ENCODE measurements around the gene SPAG17.

DNA sequence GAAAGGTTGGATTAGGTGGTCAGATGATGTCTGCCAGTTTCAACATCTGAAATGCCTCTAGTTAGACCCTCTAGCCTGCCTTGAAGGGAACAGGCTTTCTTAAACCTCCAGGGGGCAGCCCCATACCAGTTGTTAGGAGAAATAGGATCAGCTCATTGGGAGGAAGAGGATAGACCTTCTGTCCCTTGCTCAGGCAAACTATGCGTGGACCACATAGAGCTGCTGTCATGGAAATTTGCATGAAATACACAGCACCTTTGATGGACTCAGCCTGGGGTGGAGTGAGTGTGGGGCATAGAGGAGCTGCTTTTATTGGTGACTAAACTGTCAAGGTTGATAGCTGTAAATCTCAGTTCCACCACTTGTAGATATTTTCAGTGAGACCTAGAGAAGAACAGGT, 38.4 kb upstream of the SPAG17 start:
- TF ChIP-seq PPARA (CRISPR knock-in tag; IDR thresholded peaks at IDR 0.05; ENCODE audit: borderline replicate concordance) (no peak), ISL1 (CRISPR knock-in tag; IDR thresholded peaks at IDR 0.05) (no peak), ARNTL (CRISPR knock-in tag; IDR thresholded peaks at IDR 0.05; ENCODE audit: borderline replicate concordance, low read depth) (no peak), ZNF8 (CRISPR knock-in tag; IDR thresholded peaks at IDR 0.05) (no peak), ZC3H10 (CRISPR knock-in tag; IDR thresholded peaks at IDR 0.05) (no peak), ZNF70 (CRISPR knock-in tag; IDR thresholded peaks at IDR 0.05) (no peak), ZFP30 (CRISPR knock-in tag; IDR thresholded peaks at IDR 0.05) (no peak), OSR1 (CRISPR knock-in tag; IDR thresholded peaks at IDR 0.05) (no peak), RARB (CRISPR knock-in tag; IDR thresholded peaks at IDR 0.05) (no peak)
- TF ChIP-seq, protein P1, sequence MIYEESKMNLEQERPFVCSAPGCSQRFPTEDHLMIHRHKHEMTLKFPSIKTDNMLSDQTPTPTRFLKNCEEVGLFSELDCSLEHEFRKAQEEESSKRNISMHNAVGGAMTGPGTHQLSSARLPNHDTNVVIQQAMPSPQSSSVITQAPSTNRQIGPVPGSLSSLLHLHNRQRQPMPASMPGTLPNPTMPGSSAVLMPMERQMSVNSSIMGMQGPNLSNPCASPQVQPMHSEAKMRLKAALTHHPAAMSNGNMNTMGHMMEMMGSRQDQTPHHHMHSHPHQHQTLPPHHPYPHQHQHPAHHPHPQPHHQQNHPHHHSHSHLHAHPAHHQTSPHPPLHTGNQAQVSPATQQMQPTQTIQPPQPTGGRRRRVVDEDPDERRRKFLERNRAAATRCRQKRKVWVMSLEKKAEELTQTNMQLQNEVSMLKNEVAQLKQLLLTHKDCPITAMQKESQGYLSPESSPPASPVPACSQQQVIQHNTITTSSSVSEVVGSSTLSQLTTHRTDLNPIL (CRISPR knock-in tag; IDR thresholded peaks at IDR 0.05; ENCODE audit: low read depth) = no peak
- TF ChIP-seq, protein P2, sequence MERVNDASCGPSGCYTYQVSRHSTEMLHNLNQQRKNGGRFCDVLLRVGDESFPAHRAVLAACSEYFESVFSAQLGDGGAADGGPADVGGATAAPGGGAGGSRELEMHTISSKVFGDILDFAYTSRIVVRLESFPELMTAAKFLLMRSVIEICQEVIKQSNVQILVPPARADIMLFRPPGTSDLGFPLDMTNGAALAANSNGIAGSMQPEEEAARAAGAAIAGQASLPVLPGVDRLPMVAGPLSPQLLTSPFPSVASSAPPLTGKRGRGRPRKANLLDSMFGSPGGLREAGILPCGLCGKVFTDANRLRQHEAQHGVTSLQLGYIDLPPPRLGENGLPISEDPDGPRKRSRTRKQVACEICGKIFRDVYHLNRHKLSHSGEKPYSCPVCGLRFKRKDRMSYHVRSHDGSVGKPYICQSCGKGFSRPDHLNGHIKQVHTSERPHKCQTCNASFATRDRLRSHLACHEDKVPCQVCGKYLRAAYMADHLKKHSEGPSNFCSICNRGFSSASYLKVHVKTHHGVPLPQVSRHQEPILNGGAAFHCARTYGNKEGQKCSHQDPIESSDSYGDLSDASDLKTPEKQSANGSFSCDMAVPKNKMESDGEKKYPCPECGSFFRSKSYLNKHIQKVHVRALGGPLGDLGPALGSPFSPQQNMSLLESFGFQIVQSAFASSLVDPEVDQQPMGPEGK (CRISPR knock-in tag; IDR thresholded peaks at IDR 0.05; ENCODE audit: borderline replicate concordance) = no peak

Measured in SK-N-SH treated with all-trans-retinoic acid at 6 μM for 48 hours (cell line).